ENCODE data around the gene PPOX. TPM values are rescaled to one million over a fixed set of nuclear protein-coding genes. Genes with fewer than 3 reads are reported as not detected.

The PPOX gene
- total RNA-seq, 1 donor from 2014 or later, result 17.1 TPM

GRCh38 chr1:161207173-161207572 lies 40.9 kb downstream of the PPOX start:
- intact Hi-C loops (cut with DNase I), result no loop called here
- ATAC-seq (ENCODE audit: poor library complexity), result peak; percentile 67
- peak; percentile 59 for DNase-seq

- ATAC-seq (ENCODE audit: poor library complexity) (peak; percentile 72), DNase-seq (peak; percentile 82)
- intact Hi-C loops (cut with DNase I), result no loop called here
These were observed 43.7 kb downstream of the PPOX start for GRCh38 chr1:161209790-161210409.

GRCh38 chr1:161214369-161214768 lies 48.1 kb downstream of the PPOX start:
- ATAC-seq (ENCODE audit: poor library complexity) (peak; percentile 19), DNase-seq (no peak)
- intact Hi-C loops (cut with DNase I), result no loop called here

GRCh38 chr1:161215076-161215475 lies 48.9 kb downstream of the PPOX start, which contains the start of gene FCER1G:
Gene FCER1G (plus strand): TSS chr1:161215295. CDS start chr1:161215322, 27 bp downstream.
- intact Hi-C loops (cut with DNase I), result no loop called here
- ATAC-seq (ENCODE audit: poor library complexity), result peak; percentile 60
- DNase-seq, result peak; percentile 81

- no peak for DNase-seq
- peak; percentile 62 for ATAC-seq (ENCODE audit: poor library complexity)
- intact Hi-C loops (cut with DNase I), result no loop called here
These were observed 50.9 kb downstream of the PPOX start for GRCh38 chr1:161216945-161217712.

GRCh38 chr1:161217831-161218230 lies 51.6 kb downstream of the PPOX start:
- ATAC-seq (ENCODE audit: poor library complexity), result no peak
- intact Hi-C loops (cut with DNase I), result no loop called here
- DNase-seq, result no peak

- ATAC-seq (ENCODE audit: poor library complexity), result no peak
- intact Hi-C loops (cut with DNase I), result no loop called here
- no peak for DNase-seq
These were observed 52.3 kb downstream of the PPOX start for GRCh38 chr1:161218301-161219077.

GRCh38 chr1:161219078-161219892 lies 53.1 kb downstream of the PPOX start:
- ATAC-seq (ENCODE audit: poor library complexity), result no peak
- intact Hi-C loops (cut with DNase I), result no loop called here

GRCh38 chr1:161220002-161220401 lies 53.8 kb downstream of the PPOX start:
- no peak for DNase-seq
- no peak for ATAC-seq (ENCODE audit: poor library complexity)
- intact Hi-C loops (cut with DNase I), result no loop called here

More at GRCh38 chr1:161219078-161219892, 53.1 kb downstream of the PPOX start:
- DNase-seq, result no peak

Other genes with a start within 250 kb of the PPOX start
- gene ITLN2, start 211.6 kb upstream of the PPOX start, total RNA-seq, result not detected
- 10.1 TPM for gene F11R, start 145.3 kb upstream of the PPOX start, total RNA-seq
- 9.3 TPM for gene TSTD1, start 127.5 kb upstream of the PPOX start, total RNA-seq
- 28.4 TPM for gene USF1, start 120.4 kb upstream of the PPOX start, total RNA-seq
- 3.3 TPM for gene ARHGAP30, start 96.5 kb upstream of the PPOX start, total RNA-seq
- gene NECTIN4, start 76.9 kb upstream of the PPOX start, total RNA-seq, result not detected
- gene KLHDC9, start 68.1 kb upstream of the PPOX start, total RNA-seq, result 4.7 TPM
- 62.3 TPM for gene PFDN2, start 48.4 kb upstream of the PPOX start, total RNA-seq
- gene NIT1, start 48.3 kb upstream of the PPOX start, total RNA-seq, result 33.8 TPM
- 26.6 TPM for gene DEDD, start 33.8 kb upstream of the PPOX start, total RNA-seq
- 81.0 TPM for gene UFC1, start 12.4 kb upstream of the PPOX start, total RNA-seq
- 19.0 TPM for gene USP21, start 6.9 kb upstream of the PPOX start, total RNA-seq
- gene B4GALT3, start 11.1 kb downstream of the PPOX start, total RNA-seq, result 20.3 TPM
- 7.0 TPM for gene ADAMTS4, start 32.6 kb downstream of the PPOX start, total RNA-seq
- 308 TPM for gene NDUFS2, start 35.9 kb downstream of the PPOX start, total RNA-seq
- 21.5 TPM for gene FCER1G, start 48.9 kb downstream of the PPOX start, total RNA-seq
- 1.2 TPM for gene APOA2, start 57.2 kb downstream of the PPOX start, total RNA-seq
- 36.9 TPM for gene TOMM40L, start 59.6 kb downstream of the PPOX start, total RNA-seq
- gene NR1I3, start 71.8 kb downstream of the PPOX start, total RNA-seq, result not detected
- gene PCP4L1, start 92.3 kb downstream of the PPOX start, total RNA-seq, result 0.22 TPM
- 4.8 TPM for gene MPZ, start 143.5 kb downstream of the PPOX start, total RNA-seq
- 422 TPM for gene SDHC, start 148.0 kb downstream of the PPOX start, total RNA-seq
- gene CFAP126, start 201.4 kb downstream of the PPOX start, total RNA-seq, result not detected